ENCODE data around the gene CXCL17. TPM values are rescaled to one million over a fixed set of nuclear protein-coding genes. Genes with fewer than 3 reads are reported as not detected.

The CXCL17 gene
- total and polyA plus RNA-seq, 7 donors: 0.90 to 1.2 TPM; not detected in 5

- Histone ChIP-seq H3K4me3 (peak overlapping the region; percentile 43 to 72 (median 61)), H3K4me1 (peaks cover 0 to 25% (median 21%) of the 10 kb centered on the region in 4 donors), H3K36me3 (no peaks in the 10 kb centered on the region), H3K9me3 (no peaks in the 10 kb centered on the region), H3K27me3 (no peaks in the 10 kb centered on the region), H3K27ac (peak overlapping the region in 3 of 4 donors; percentile 26 to 64 (median 57))
- intact Hi-C loops (cut with DNase I): no loop called here
- 78 to 80% methylated on average over 34 of the region's 34 CpGs for WGBS, 2 donors
- no peak for TF ChIP-seq POLR2AphosphoS5 (IDR thresholded peaks at IDR 0.05)
- no peak for TF ChIP-seq POLR2A (IDR thresholded peaks at IDR 0.05)
- TF ChIP-seq CTCF (IDR thresholded peaks at IDR 0.05): no peak
- TF ChIP-seq EP300 (IDR thresholded peaks at IDR 0.05): no peak
- DNase-seq: peak; percentile 65
Measured at GRCh38 chr19:42402376-42403116, 40.2 kb downstream of the CXCL17 start.

GRCh38 chr19:42401365-42402303 is 41.1 kb downstream of the CXCL17 start:
- peak overlapping the region; percentile 43 to 72 (median 61) for H3K4me3 ChIP-seq
- H3K27me3 ChIP-seq: no peaks in the 10 kb centered on the region
- intact Hi-C loops (cut with DNase I): no loop called here
- H3K36me3 ChIP-seq: no peaks in the 10 kb centered on the region
- no peaks in the 10 kb centered on the region for H3K9me3 ChIP-seq
- 1% methylated on average over 80 of the region's 80 CpGs for WGBS, 2 donors
- peak; percentile 25 to 92 (median 53) for TF ChIP-seq CTCF (IDR thresholded peaks at IDR 0.05)
- peak in 2 of 4 donors; percentile 46 to 55 for TF ChIP-seq POLR2AphosphoS5 (IDR thresholded peaks at IDR 0.05)
- no peak for TF ChIP-seq POLR2A (IDR thresholded peaks at IDR 0.05)
- no peak for TF ChIP-seq EP300 (IDR thresholded peaks at IDR 0.05)
- peak overlapping the region; percentile 26 to 64 (median 56) for H3K27ac ChIP-seq
- H3K4me1 ChIP-seq: peaks cover 0 to 28% (median 25%) of the 10 kb centered on the region in 4 donors
- DNase-seq: peak; percentile 89

GRCh38 chr19:42400404-42400803 is 42.3 kb downstream of the CXCL17 start:
- H3K36me3 ChIP-seq: no peaks in the 10 kb centered on the region
- H3K9me3 ChIP-seq: no peaks in the 10 kb centered on the region
- 93 to 95% methylated on average over 1 of the region's 1 CpG for WGBS, 2 donors
- no peak overlapping the region for H3K27ac ChIP-seq
- no peak for DNase-seq
- H3K27me3 ChIP-seq: no peaks in the 10 kb centered on the region
- no peak for TF ChIP-seq EP300 (IDR thresholded peaks at IDR 0.05)
- TF ChIP-seq POLR2AphosphoS5 (IDR thresholded peaks at IDR 0.05): no peak
- TF ChIP-seq POLR2A (IDR thresholded peaks at IDR 0.05): no peak
- no peak for TF ChIP-seq CTCF (IDR thresholded peaks at IDR 0.05)
- H3K4me1 ChIP-seq: peaks cover 0 to 35% (median 28%) of the 10 kb centered on the region in 4 donors
- intact Hi-C loops (cut with DNase I): no loop called here
- no peak overlapping the region for H3K4me3 ChIP-seq

GRCh38 chr19:42397263-42398166 is 45.2 kb downstream of the CXCL17 start:
- 23 to 26% methylated on average over 25 of the region's 25 CpGs for WGBS, 2 donors
- TF ChIP-seq EP300 (IDR thresholded peaks at IDR 0.05) (no peak), POLR2AphosphoS5 (IDR thresholded peaks at IDR 0.05) (no peak), POLR2A (IDR thresholded peaks at IDR 0.05) (no peak), CTCF (IDR thresholded peaks at IDR 0.05) (no peak)
- H3K27ac ChIP-seq: peak overlapping the region; percentile 78 to 90 (median 88)
- H3K4me1 ChIP-seq: peaks cover 0 to 35% (median 27%) of the 10 kb centered on the region in 4 donors
- peak overlapping the region; percentile 25 to 56 (median 50) for H3K4me3 ChIP-seq
- no peaks in the 10 kb centered on the region for H3K9me3 ChIP-seq
- intact Hi-C loops (cut with DNase I): loop anchor here (5.0 kb wide), 1 partner anchor 70 kb away; the partner anchor contains the start of gene MEGF8
- DNase-seq: no peak
- no peaks in the 10 kb centered on the region for H3K27me3 ChIP-seq
- no peaks in the 10 kb centered on the region for H3K36me3 ChIP-seq

Data from sigmoid colon (tissue), 7 donors.